Measurements from ENCODE around the gene PAF1.

PAF1 gene

DNA sequence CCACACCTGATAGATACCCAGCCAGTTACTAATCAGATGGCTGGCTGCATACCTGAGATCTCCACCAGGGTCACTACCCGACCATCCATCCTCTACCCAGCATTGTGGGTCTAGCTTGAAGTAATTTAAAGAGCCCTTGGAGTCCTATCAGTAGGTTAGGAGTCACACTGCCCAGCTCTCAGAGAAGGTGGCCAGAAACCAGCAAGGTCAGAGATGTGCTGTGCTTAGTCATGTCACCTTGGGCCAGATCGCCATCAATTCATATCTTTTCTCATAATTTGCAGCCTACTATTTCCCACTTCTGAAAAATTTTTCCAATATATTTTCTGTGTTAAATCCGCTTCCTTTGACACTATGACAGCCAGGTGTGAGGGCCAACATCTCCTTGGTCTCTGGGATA, 34.8 kb downstream of the PAF1 start:
- Histone ChIP-seq H3K4me1 (ENCODE audit: insufficient read depth, low read length) (peaks cover 12% of the 10 kb centered on the region), H3K36me3 (ENCODE audit: insufficient read depth, low read length) (peaks cover 75% of the 10 kb centered on the region), H3K4me3 (ENCODE audit: low read depth in 1 of 2, low read length in 2 of 2) (no peak overlapping the region), H3K9me3 (ENCODE audit: low read length) (no peaks in the 10 kb centered on the region), H3K9ac (ENCODE audit: low read length) (no peak overlapping the region), H3K27me3 (ENCODE audit: control insufficient read depth in 1 of 2, insufficient read depth in 2 of 2, low read length in 2 of 2) (no peaks in the 10 kb centered on the region), H3K27ac (ENCODE audit: low read depth, low read length) (no peak overlapping the region)

DNA sequence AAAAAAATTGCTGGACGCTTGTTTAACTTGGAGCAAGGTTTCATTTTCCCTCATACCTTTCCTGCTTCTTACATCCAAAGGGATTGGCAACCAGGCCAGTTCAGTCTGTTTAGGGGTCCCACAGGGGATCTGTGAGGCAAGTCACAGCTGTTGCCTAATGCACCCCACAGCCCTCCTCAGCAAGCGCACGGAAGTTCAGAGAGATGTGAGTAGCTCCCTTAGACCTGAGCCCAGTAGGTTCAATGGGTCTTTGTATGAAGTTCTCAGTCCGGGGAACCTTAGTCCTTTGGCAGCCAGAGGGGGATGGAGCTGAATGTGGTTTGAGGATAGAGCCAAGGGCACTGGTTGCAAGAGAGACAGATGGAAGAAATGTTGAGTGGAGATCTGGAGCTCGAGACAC, 35.7 kb downstream of the PAF1 start:
- no peak overlapping the region for H3K4me3 ChIP-seq (ENCODE audit: low read depth in 1 of 2, low read length in 2 of 2)
- H3K27me3 ChIP-seq (ENCODE audit: control insufficient read depth in 1 of 2, insufficient read depth in 2 of 2, low read length in 2 of 2) = no peaks in the 10 kb centered on the region
- no peak overlapping the region for H3K27ac ChIP-seq (ENCODE audit: low read depth, low read length)
- no peaks in the 10 kb centered on the region for H3K9me3 ChIP-seq (ENCODE audit: low read length)
- H3K9ac ChIP-seq (ENCODE audit: low read length) = no peak overlapping the region
- H3K36me3 ChIP-seq (ENCODE audit: insufficient read depth, low read length) = peaks cover 67% of the 10 kb centered on the region
- H3K4me1 ChIP-seq (ENCODE audit: insufficient read depth, low read length) = peaks cover 9% of the 10 kb centered on the region

DNA sequence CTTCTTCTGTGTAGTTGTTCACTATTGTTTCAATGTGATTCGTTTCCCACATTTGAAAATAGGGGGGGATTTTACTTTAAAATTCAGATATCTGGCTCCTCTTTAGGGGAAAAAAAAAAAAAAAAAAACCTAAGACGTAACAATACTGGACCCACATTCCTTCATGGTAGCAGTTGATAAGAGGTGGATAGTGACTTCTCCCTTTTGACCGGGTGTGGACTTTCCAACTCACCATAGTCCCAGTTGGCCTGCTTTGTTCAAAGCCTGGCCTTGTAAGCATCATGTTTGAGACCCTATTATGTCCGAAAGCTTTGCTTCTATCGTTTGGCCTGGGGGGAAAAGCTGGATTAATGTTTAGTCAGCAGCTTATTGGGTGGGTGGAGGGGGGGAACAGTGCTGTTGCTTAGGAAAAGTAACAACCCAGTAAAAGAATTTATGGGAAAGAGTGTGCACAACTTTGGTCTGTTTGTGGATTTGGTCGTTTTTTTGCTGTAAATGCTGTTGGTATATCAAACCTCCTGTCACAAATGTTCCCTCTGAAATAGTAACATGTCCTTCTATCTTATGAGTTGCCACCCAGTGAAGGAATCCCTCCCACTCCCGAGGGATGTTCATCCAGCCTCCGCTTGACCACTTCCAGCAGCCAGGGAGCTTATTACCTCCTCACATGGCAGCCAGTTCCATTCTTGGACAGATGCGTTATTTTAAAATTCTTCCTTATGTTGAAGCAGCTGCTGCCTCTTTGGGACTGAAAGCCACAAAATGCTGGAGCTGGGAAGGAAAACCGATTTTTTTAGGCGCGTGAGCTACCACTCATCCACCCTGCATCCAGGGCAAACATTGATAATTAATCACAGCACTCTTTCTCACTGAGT, 38.3 kb downstream of the PAF1 start:
- peaks cover 9% of the 10 kb centered on the region for H3K4me1 ChIP-seq (ENCODE audit: insufficient read depth, low read length)

DNA sequence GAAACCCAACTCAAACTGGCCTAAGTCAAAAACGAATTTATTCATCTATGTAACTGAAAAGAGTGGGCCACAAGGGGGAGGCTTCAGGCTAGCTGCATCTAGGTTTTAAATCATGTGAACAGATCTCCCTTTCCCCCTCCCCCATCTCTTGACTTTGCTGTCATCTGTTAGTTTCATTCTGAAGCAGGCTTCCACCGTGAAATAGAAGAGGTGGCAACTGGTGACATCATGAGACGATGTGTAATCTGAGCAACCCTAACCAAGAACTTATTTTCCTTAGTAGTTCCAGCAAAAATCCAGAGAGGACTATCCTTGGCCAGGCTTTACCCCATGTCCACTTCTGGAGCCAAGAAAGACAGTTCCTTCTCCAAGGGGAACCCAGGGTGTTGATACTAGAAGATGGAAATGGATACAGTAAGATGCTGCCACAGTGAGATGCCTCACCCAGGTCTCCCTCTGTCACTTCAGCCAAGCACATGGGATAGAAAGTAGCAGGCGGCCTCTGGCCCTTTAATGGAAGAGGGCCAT, 39.3 kb downstream of the PAF1 start:
- Histone ChIP-seq H3K36me3 (ENCODE audit: insufficient read depth, low read length) (peaks cover 40% of the 10 kb centered on the region), H3K9ac (ENCODE audit: low read length) (no peak overlapping the region), H3K4me3 (ENCODE audit: low read depth in 1 of 2, low read length in 2 of 2) (no peak overlapping the region), H3K27ac (ENCODE audit: low read depth, low read length) (no peak overlapping the region), H3K27me3 (ENCODE audit: control insufficient read depth in 1 of 2, insufficient read depth in 2 of 2, low read length in 2 of 2) (no peaks in the 10 kb centered on the region), H3K4me1 (ENCODE audit: insufficient read depth, low read length) (peaks cover 14% of the 10 kb centered on the region), H3K9me3 (ENCODE audit: low read length) (no peaks in the 10 kb centered on the region)

More for the DNA sequence above, 38.3 kb downstream of the PAF1 start:
- Histone ChIP-seq H3K4me3 (ENCODE audit: low read depth in 1 of 2, low read length in 2 of 2) (no peak overlapping the region), H3K9ac (ENCODE audit: low read length) (no peak overlapping the region), H3K9me3 (ENCODE audit: low read length) (no peaks in the 10 kb centered on the region), H3K27ac (ENCODE audit: low read depth, low read length) (no peak overlapping the region), H3K27me3 (ENCODE audit: control insufficient read depth in 1 of 2, insufficient read depth in 2 of 2, low read length in 2 of 2) (no peaks in the 10 kb centered on the region), H3K36me3 (ENCODE audit: insufficient read depth, low read length) (peaks cover 50% of the 10 kb centered on the region)

DNA sequence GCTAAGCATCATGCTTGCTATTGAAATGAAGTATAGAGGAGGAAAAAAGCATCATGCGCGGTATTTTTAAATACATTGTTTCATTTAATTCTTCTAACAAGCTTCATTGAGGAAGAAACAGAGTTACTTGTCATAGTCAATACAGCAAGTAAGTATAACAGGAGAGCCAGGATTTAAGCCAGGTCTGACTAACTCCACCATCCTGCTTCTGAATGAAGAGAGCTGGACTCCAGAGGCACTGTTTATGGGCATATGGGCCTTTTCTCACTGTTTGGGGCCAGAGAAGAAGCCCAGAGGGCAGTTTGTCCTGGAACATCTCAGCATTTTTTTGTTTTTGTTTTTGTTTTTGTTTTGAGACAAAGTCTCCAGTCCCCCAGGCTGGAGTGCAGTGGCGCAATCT, 40.8 kb downstream of the PAF1 start:
- H3K4me3 ChIP-seq (ENCODE audit: low read depth in 1 of 2, low read length in 2 of 2) = no peak overlapping the region
- no peak overlapping the region for H3K27ac ChIP-seq (ENCODE audit: low read depth, low read length)
- no peaks in the 10 kb centered on the region for H3K9me3 ChIP-seq (ENCODE audit: low read length)
- peaks cover 22% of the 10 kb centered on the region for H3K4me1 ChIP-seq (ENCODE audit: insufficient read depth, low read length)
- peaks cover 39% of the 10 kb centered on the region for H3K36me3 ChIP-seq (ENCODE audit: insufficient read depth, low read length)
- H3K9ac ChIP-seq (ENCODE audit: low read length) = no peak overlapping the region
- H3K27me3 ChIP-seq (ENCODE audit: control insufficient read depth in 1 of 2, insufficient read depth in 2 of 2, low read length in 2 of 2) = no peaks in the 10 kb centered on the region

DNA sequence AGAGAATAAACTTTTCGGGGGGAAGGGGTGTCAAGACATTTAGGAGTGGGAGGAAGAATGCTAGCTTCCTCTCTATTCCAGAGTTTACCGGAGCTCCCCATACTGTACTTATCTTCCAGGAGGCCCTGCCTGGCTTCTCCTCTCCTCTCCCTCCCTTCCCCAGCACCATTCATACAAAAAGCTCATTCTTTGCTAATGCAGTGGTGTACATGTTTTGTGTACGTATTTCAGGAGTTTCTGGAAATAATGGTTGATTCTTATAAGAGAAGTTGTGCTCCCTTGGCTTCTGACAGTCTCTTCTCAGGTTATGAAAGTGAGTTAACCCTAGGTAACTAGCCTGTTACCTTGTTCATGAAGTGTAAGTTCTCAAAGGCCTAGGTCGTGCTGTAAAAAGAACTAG, 41.6 kb downstream of the PAF1 start:
- H3K4me3 ChIP-seq (ENCODE audit: low read depth in 1 of 2, low read length in 2 of 2) = no peak overlapping the region
- no peaks in the 10 kb centered on the region for H3K27me3 ChIP-seq (ENCODE audit: control insufficient read depth in 1 of 2, insufficient read depth in 2 of 2, low read length in 2 of 2)
- H3K9me3 ChIP-seq (ENCODE audit: low read length) = no peaks in the 10 kb centered on the region
- no peak overlapping the region for H3K9ac ChIP-seq (ENCODE audit: low read length)
- no peak overlapping the region for H3K27ac ChIP-seq (ENCODE audit: low read depth, low read length)
- H3K4me1 ChIP-seq (ENCODE audit: insufficient read depth, low read length) = peaks cover 29% of the 10 kb centered on the region
- peaks cover 31% of the 10 kb centered on the region for H3K36me3 ChIP-seq (ENCODE audit: insufficient read depth, low read length)

DNA sequence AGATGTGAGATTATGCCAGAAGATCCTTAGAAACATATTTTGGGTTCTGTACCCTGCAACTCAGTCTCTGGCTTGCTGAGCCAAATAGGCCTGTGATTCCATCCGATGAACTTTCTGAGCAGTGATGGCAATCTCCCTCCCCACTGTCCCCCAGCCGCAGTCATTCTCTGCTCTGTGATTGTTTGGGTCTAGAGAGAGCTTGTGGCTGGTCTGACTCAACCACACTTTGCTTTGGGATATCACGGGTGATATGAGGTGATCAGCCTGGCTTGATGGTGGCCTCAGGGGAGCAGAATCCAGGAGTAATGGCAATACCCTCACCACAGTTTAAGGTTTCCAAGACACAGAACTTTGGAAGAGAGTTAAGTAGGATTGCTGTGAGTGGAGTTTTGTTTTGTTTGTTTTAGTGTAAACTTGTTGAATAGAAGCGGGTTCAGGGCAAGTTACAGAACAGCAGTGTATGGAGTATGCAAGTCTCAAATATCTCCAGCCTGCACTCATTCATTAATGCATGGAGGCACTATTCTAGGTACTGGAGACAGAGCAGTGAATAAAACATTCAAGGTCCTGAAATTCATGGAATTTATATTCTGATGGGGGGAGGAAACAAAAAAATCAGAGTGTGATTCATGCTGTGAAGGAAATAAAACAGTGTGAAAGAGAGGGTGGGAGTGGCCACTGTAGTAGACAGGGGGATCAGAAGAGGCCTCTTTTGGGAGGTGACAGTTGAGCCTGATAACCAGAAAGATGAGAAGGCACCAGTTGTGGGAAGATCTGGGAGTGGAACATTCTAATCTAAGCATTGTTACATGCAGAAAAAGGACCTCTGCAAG, 43.4 kb downstream of the PAF1 start:
- no peaks in the 10 kb centered on the region for H3K27me3 ChIP-seq (ENCODE audit: control insufficient read depth in 1 of 2, insufficient read depth in 2 of 2, low read length in 2 of 2)
- H3K4me1 ChIP-seq (ENCODE audit: insufficient read depth, low read length) = peaks cover 40% of the 10 kb centered on the region
- no peaks in the 10 kb centered on the region for H3K9me3 ChIP-seq (ENCODE audit: low read length)
- H3K9ac ChIP-seq (ENCODE audit: low read length) = no peak overlapping the region
- H3K36me3 ChIP-seq (ENCODE audit: insufficient read depth, low read length) = peaks cover 26% of the 10 kb centered on the region
- no peak overlapping the region for H3K27ac ChIP-seq (ENCODE audit: low read depth, low read length)
- H3K4me3 ChIP-seq (ENCODE audit: low read depth in 1 of 2, low read length in 2 of 2) = no peak overlapping the region

DNA sequence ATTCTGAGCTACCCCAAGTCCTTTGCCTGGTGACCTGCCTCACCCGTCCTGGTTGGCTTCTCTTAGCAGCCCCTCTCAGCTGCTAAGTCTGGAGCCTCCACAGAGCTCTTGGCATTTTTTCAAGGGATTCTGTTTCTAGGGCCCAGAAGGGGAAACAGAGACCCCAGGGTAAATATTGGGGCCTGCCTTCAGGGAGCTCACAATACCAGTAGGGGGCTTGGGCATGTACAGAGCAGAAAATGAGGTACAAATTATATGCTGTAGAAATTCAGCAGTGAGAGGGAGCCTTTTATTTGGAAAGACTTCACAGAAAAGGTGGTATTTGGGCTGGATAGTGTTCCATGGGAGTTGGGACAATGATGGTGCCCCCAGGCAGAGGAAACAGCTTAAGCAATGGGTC, 45.0 kb downstream of the PAF1 start:
- no peaks in the 10 kb centered on the region for H3K9me3 ChIP-seq (ENCODE audit: low read length)
- no peak overlapping the region for H3K4me3 ChIP-seq (ENCODE audit: low read depth in 1 of 2, low read length in 2 of 2)
- H3K36me3 ChIP-seq (ENCODE audit: insufficient read depth, low read length) = peaks cover 18% of the 10 kb centered on the region
- no peaks in the 10 kb centered on the region for H3K27me3 ChIP-seq (ENCODE audit: control insufficient read depth in 1 of 2, insufficient read depth in 2 of 2, low read length in 2 of 2)
- H3K4me1 ChIP-seq (ENCODE audit: insufficient read depth, low read length) = peaks cover 37% of the 10 kb centered on the region
- H3K9ac ChIP-seq (ENCODE audit: low read length) = peak overlapping the region; percentile 2
- H3K27ac ChIP-seq (ENCODE audit: low read depth, low read length) = no peak overlapping the region

DNA sequence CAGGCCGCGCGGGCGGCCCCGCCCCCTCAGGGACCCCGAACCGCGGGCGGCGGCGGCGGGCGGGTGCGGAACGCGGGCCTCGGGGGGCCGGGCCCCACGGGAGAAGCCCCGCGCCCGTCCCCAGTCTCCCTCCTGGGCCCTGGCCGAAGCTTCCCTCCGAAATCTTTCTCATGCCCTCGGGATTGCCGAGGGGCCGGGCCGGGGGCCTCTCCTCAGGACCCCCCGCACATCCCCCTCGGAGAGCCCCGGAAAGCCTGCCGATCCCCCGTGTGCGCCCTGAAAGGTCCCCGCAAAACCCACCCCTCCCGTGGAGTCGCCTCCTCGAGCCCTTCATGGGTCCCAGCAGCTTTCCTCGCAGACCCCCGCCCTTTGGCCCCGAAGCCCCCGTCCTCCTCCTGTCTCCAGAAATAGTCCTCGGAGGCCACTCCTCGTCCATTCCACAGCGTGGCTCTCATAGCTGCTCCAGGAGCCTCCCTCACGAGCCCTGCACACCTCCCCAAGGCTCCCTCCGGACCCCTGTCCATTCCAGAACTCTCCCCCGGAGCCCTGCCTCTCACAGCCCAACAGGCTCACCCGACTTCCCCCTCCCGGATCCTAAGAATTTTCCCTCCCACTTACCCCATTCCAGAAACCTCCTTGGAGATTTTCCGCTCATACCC, 48.1 kb downstream of the PAF1 start:
- Histone ChIP-seq H3K4me3 (ENCODE audit: low read depth in 1 of 2, low read length in 2 of 2) (peak overlapping the region; percentile 78 to 85), H3K27me3 (ENCODE audit: control insufficient read depth in 1 of 2, insufficient read depth in 2 of 2, low read length in 2 of 2) (no peaks in the 10 kb centered on the region), H3K9ac (ENCODE audit: low read length) (peak overlapping the region; percentile 78), H3K9me3 (ENCODE audit: low read length) (no peaks in the 10 kb centered on the region), H3K36me3 (ENCODE audit: insufficient read depth, low read length) (peaks cover 14% of the 10 kb centered on the region), H3K4me1 (ENCODE audit: insufficient read depth, low read length) (peaks cover 43% of the 10 kb centered on the region), H3K27ac (ENCODE audit: low read depth, low read length) (peak overlapping the region; percentile 78)

DNA sequence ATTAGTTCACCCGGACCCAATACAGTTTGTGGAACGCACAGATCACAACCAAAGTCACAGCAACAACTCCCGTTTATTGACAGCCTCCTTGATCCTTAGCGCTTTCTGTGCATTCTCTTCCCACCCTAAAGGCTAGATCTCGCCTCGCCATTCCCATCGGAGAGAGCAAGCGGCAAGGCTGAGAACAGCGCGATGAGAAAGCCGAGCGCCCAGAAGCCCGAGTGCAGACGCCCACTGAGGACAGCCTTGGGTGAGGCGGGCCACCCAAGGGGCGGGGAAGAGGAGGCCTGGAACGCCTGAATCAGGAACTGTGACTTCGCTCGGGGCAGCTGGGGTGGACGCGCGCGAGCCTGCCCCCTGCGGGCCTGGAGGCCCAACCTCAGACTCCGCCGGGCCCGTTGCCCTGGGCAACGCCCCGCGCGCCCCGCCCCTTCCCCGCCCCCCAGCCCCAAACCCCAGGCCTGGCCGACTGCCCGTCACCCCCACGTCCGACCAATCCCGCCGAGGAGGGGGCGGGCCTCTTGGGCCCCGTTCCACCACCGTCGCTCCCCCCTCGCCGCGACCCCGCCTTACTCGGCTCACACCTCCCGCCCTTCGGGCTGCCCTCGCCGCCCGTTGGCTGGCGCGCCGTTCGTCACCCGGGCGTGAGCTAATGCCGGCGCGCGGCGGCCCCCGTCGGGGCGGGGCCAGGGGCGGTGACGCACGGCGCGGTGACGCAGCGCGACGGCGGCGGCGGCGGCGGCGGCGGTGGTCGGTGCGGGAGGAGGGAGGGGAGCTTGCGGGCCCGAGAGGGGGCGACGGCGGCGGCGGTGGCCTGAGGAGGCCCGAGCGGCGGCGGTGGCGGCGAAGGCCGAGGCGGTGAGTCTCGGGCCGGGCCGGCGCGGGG, 48.9 kb downstream of the PAF1 start, which contains the start of gene SAMD4B:
Gene SAMD4B, plus strand, starts transcription at position 703 of the 886 bp plus-strand sequence. CDS start 14,473 bp downstream, outside the sequence.
- peaks cover 40% of the 10 kb centered on the region for H3K4me1 ChIP-seq (ENCODE audit: insufficient read depth, low read length)
- peak within 1 kb of the TSS; percentile 82 for H3K9ac ChIP-seq (ENCODE audit: low read length)
- no peaks in the 10 kb centered on the region for H3K27me3 ChIP-seq (ENCODE audit: control insufficient read depth in 1 of 2, insufficient read depth in 2 of 2, low read length in 2 of 2)
- H3K27ac ChIP-seq (ENCODE audit: low read depth, low read length) = peak within 1 kb of the TSS; percentile 92
- peaks cover 14% of the 10 kb centered on the region for H3K36me3 ChIP-seq (ENCODE audit: insufficient read depth, low read length)
- H3K4me3 ChIP-seq (ENCODE audit: low read depth in 1 of 2, low read length in 2 of 2) = peak within 1 kb of the TSS; percentile 85 to 99
- no peaks in the 10 kb centered on the region for H3K9me3 ChIP-seq (ENCODE audit: low read length)

All from muscle layer of colon (tissue), 2 donors.